NCI-H146 treated with DMSO at 0.1 percent for 48 hours (cell line): Measurements from ENCODE around the gene SRPK1.

Source experiments
- DNase-seq: peaks from one replicate; lab custom pipeline; 2025; ENCODE audit not compliant: unreplicated experiment; lab: John Stamatoyannopoulos, UW

Gene SRPK1

GRCh38 chr6:35786272-35786671 lies 134.6 kb downstream of the SRPK1 start:
- no peak for DNase-seq

- DNase-seq: no peak
Observed at GRCh38 chr6:35784200-35784599, 136.7 kb downstream of the SRPK1 start.
